ENCODE results near the gene THOP1.

THOP1 gene

DNA sequence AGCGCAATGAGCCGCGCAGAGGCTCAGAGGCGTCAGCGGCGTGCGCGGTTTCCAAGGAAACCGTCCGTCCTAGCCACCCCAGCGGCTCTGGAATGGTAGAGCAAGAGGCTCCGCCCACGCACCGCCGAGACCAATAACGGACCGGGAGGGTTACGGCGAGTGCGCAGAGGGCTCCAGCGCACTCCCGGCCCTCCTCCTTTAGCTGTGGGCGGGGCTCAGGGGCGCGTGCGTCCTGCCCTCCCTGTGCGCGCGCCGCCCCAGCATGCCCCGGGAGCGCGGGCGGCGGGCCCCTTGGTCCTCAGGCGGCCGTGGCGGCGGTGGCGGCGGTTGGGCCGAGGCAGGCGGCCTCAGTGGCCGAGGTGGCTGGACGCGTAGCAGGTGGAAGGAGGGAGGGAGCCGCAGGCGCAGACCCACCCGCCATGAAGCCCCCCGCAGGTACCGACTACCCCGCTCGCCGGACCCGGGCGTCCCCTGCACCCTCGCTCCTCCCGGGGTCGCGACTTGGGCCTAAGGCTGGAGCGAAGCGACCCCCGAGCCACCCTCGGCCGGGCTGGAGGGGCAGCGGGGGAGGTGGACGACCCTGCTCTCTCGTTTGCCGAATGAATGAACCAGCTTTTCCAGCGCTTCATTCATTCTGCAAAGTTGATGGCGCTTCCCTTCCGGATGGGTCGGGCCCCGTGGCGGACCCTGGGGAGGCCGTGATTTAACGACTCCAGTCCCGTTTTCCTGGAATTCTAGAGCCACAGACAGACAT, at the start of gene THOP1:
THOP1 (plus strand) TSS at position 260 of the 754 bp plus-strand sequence; CDS start at position 420, 160 bp downstream.
- DNase-seq = peak; percentile 98

DNA sequence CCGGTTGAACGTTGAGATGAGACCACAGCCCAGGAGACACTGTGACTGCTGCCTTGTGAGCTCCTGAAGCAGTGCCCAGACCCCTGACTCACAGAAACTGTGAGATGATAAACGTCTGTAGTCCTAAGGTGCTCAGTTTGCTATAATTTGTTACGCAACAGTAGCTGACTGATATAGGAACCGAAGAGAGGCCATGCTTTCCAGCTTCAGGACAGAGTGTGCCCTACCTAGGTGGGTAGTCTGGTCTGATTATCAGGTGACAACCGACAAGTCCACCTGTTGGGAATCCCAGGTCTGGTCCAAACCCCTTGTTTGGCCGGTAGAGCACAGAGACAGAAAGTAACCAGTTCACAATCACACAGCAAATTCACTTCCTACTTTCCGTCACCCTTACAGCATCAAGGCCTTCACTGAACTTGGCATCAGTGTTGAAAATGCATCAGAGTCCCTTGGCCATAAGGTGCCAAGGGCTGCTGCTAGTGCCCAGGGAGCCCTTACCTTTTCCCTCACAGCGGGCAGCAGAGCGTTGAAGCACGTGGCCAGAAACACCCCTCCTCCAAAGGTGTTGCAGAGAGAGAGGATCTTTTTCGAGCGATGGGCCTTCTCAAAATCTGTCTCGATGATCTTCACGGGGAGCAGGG, 48.6 kb upstream of the THOP1 start:
- no peak for DNase-seq

DNA sequence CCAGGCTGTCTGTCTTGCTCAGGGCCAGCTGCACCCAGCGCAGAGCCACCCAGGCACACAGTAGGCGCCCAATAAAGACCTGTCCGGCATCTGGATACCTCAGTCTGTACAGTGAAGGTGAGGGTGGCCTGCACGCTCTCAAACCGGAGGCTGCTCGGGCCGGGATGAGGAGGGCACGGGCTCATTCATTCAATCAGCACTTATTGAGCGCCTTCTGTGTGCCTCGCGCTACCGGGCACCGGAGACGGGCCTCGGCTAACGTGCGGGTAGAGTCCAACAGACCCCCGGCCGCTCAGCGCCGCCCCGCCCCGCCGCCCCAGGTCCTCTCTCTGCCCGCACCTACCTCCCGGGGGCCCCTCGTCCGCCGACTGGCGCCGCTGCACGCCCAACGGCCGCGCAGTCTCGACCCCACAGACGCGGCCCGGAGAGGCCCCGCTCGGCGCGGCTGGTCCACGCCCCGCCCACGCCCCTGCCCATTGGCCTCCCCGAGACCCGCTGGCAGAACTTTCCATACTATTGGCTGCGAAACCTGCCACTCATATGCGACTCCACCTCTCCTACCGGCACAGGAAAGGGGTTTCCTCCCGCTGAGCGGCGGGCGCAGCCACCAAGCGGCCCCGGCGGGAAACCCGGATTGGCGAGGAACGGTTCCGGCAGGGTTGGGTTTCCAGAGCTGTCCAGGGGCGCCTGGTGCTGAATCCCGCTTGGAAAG, 45.5 kb upstream of the THOP1 start, which contains the start of gene SLC39A3:
SLC39A3 (minus strand) TSS at position 416 of the 712 bp plus-strand sequence. CDS start 2,760 bp downstream, outside the sequence.
- DNase-seq = peak; percentile 95

DNA sequence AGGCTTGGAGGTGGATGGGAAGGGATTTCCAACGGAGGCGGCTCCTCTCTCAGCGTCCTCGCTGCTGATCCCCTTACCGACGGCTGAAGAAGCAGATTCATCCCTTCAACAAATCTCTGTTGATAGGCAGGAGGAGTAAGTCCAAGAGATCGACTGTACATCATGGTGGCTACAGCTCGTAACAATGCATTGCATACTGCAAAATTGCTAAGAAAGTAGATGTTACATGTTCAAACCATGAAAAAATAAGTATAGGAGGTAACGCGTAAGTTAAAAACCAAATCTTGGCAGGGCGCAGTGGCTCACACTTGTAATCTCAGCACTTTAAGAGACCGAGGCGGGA, 45.0 kb upstream of the THOP1 start:
- DNase-seq = no peak

DNA sequence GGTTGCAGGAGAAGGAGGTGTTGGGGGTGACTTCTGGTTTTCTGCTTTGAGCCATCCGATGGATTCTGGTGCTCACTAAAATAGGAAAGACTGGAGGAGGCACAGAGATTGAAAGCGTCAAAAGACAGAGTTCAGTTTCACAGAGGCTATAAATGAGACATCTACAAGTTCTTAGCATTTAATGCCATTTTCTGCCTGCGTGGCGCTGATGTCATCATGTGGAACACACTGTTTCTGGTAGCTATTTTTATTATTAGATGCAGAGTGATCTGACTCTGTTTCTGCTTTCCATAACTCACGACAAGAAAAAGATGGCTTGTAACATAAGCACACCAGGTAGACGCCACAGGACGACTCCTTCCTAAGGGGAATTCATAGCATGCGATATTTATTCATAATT, 42.2 kb upstream of the THOP1 start:
- DNase-seq = no peak

DNA sequence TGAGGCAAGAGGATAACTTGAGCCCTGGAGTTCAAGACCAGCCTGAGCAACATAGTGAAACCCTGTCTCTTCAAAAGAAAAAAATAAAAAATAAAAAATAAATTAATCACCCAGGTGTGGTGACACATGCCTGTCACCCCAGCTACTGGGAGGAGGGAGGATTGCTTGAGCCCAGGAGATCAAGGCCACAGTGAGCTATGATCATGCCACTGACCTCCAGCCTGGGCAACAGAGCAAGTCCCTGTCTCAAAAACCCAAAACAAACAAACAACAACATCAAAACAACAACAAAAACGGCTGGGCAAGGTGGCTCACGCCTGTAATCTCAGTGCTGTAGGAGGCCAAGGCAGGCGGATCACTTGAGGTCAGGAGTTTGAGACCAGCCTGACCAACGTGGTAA, 41.2 kb upstream of the THOP1 start:
- DNase-seq = no peak

DNA sequence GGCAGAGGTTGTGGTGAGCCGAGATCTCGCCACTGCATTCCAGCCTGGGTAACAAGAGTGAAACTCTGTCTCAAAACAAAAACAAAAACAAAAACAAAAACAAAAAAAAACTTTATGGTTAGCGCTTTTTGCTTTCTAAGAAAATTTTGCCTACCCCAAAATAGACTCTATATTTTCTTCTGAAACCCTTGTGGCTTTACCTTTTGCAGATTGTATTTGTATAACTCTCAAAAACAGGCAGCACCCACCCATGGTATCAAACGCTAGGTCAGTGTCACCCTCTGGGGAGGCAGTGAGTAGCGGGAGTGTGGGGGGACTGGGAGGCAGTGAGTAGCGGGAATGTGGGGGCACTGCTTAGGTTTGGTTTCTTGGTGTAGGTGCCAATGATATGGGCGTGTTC, 38.0 kb upstream of the THOP1 start:
- no peak for DNase-seq

DNA sequence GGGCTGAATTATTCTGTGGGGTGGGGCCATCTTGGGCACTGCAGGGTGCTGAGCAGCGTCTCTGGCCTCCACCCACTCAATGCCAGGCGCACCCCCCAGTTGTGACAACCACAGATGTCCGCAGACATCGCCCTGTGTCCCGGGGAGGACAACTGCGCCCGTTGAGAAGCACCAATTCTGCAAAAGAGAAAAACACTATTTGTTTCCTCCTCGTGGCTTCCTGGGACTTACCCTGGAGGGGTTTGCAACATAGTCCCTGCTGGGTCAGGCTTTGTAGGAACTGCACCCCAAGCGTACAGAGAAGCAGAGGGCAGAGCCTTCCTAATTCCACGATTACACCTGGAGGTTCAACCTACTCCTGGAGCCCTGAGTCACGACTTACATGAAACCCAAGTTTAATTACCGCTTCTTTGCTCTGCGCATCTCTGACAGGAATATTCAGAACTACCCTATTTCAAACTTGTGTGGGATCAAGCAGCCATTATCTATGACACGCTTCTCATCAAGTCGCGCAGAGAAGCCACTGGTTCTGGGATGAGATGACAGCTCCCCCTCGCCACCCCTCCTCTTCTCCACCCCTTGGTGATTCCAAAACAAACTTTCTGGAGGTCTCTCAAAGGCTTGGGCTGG, 34.4 kb upstream of the THOP1 start:
- no peak for DNase-seq

DNA sequence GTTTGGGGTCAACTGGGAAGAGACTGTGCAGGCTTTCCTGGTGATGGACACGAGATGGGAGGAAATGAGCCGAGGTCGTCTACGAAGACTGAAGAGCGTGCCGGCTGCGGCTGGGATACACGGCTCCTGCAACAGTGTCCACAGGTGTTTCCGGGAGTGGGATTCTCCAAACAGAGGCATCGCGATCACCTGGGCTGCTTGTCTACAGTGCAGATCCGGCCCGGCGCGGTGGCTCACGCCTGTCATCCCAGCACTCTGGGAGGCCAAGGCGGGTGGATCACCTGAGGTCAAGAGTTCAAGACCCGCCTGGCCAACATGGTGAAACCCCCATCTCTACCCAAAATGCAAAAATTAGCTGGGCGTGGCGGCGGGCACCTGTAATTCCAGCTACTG, 33.9 kb upstream of the THOP1 start:
- DNase-seq = no peak

DNA sequence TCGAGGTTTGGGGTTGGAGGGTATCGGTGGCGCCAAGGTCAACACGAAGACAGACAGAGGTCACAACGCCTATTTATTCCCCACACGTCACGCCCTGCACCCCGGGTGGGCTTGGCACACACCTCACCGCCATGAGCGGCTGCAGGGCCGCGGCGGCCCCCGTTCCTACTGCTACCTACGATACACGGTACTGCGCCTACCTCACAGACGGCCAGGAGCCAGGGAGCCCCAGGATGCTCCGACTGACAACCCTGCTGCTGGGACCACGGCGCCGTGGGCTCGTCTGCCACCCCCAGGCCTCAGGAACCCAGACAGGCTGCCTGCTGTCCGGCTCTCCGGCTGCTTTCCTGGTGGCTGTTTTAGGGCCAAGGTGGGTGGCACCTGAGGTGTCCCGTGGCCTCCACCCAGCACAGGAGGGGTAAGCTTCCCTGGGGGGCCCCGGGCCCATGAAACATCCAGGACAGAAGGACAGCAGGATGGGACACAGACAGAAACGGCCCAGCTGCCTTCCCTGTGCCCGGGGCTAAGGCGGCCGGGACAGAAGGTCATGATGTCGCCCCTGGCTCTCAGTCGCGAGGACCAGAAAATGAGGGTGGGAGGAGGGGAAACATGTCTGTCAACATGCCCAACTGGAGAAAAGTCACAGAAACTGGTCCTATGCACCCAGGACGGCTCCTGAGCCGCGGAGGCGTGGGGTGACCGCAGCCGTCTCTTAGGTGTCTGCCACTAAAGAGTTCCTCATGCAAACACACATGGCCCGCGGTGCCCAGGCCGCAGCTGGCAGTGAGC, 30.4 kb upstream of the THOP1 start:
- DNase-seq = no peak

DNA sequence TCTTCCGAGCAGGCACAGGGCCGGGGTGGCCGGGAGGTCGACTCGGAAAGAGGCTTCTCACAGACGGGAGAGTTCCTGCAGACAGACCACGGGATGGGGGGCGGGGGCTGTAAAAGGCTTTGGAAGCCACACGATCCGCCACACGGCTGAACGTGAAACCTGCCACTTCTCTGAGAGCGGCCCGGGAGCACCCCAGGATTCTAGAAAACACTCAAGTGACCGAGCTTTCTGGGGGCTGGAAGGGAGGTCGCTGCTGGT, 29.9 kb upstream of the THOP1 start:
- DNase-seq = no peak

DNA sequence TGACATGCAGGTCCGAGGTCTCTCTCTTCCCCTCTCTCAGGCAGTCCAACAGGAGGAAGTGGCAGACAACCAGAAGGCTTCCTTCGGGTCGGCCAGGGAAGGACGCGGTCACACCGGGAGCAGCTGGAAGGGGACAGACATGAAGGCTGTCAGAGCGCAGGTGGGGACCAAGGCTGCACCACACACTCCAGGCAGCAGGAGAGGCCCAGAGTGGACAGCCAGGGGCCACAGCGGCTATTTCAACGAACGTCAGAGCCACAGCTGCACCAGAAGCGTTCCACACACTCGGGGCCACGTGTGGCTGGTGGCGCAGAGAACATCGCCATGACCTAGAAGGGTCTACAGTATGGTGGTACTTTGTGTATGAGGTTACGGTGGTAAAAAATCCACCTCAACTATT, 29.5 kb upstream of the THOP1 start:
- DNase-seq = no peak

DNA sequence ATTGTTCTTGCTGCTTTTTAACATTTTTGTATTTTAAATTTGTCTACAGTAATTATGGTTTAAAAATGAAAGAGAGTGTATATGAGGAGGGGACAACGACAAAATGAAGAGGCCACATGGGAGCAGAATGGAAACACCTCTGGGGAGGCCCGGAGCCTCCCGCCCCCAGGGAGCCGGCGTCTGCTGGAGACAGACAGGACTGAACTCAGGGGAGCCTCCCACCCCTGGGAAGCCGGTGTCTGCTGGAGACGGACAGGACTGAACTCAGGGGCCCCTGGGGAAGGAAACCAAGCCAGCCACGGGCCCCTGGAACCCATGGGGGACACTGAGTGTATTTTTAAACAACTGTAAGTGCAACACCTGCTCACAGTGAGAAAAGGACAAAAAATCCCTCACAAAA, 28.8 kb upstream of the THOP1 start:
- DNase-seq = no peak

DNA sequence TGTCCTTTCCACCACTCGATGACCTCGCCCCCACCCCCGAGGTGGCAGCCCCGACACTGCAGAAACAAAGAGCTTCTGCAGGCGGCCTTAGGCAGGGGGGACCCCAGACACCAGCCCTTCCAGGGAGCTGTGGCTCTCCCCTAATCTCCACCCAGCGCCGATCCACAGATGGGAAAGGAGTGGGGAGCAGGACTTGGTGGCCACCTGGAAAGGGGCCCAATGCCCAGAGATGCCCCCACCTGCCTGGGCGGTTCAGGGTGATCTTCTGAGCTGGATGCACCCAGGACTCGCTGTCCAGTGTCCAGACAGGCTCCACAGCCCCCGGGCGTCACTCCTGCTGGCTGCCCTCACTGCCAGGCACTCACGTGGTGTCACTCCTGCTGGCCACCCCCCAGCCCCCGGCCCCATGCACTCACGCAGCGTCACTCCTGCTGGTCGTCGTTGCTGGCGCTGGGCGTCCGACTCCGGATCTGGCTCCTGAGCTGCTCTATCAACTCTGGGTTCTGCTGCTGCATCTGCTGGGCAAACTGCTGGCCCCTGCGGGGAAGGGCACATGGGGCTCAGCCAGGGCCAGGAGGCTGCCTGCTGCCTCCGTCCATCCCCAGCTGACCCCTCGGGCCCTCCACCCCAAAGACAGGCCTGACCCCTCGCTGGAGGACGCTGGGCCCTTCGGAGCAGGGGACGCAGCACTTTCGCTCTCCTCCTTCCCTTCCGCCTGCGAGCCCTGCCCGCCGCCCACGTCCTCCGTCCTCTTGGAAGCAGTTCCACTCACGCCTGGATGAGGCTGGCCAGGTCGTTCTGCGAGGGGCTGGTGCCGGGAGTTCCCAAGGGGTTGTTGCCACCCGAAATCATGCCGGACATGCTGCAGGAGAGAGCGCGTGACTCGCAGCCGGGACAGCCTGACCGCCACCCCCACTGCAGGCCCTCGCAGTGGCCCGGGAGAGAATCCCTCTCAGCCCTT, 28.1 kb upstream of the THOP1 start:
- DNase-seq = no peak

DNA sequence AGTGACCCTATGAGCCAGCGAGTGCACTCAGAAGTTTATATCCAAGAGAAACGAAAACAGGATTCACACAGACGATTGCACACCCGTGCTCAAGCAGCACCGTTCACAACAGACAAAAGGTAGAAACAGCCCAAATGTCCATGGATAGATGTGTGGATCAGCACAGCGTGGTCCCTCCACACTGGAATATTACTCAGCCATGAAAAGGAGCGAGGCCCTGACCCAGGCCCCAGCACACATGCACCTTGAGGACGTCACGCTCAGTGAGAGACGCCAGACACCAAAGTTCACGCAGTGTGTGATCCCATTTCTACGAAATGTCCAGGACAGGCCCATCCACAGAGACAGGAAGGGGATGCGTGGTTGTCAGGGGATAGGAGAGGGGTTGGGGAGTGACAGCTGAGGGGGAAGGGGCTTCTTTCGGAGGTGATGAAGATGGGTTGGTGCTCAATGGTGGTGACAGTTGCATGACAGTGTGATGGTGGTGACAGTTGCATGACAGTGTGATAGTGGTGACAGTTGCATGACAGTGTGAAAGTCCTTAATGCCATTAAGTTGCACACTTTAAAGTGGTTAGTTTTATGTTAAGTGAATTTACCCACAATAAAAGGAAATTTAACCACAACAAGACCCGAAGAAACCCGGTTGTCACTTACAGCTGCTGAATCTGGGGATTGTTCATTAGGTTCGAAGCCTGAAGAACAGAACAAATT, 26.5 kb upstream of the THOP1 start:
- no peak for DNase-seq

DNA sequence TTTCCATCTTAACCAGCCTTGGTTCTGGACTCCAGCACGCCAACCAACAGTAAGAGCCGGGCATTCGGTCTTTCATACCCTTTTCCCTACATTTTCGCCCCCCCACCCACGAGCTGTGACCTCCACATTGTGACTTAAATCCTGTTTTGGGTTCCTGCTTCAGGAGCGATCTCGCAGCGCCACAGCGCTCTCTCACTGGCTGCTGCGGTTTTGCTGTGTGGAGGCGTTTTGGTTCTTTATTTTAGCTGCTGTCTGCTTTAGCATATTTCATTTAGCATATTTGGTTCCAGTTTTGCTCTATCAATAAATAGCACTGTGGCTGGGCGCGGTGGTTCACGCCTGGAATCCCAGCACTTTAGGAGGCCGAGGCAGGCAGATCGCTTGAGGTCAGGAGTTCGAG, 25.9 kb upstream of the THOP1 start:
- DNase-seq = no peak

DNA sequence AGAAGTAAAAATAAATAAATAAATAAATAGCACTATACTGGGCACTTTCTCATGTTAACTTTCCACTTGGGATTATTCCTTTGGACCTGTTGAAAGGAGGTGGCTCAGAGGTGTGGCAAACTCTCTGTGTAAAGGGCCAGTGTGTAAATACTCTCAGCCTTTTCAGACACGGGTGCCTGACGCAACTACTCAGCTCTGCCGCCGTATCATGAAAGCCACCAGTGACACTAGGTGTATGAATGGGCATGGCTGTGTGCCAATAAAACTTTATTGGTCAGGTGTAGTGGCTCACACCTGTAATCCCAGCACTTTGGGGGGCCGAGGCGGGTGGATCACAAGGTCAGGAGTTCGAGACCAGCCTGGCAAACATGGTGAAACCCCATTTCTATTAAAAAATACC, 25.3 kb upstream of the THOP1 start:
- no peak for DNase-seq

DNA sequence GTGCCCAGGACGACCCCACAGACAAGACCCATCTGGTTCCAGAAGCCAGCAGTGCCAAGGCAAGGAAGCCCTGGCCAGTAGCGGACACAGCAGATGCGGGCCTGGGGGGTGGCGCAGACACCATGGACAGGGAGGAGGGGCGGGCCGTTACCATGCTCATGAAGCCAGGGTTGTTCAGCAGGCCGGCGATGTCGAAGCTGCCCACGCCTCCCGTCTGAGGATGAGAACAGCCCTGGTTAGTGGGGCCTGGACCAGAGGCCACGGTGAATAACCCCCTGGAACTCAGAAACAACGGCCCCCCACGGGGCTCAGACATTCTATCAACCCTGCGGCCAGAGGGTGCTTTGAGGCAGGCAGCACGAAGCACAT, 24.0 kb upstream of the THOP1 start:
- no peak for DNase-seq

DNA sequence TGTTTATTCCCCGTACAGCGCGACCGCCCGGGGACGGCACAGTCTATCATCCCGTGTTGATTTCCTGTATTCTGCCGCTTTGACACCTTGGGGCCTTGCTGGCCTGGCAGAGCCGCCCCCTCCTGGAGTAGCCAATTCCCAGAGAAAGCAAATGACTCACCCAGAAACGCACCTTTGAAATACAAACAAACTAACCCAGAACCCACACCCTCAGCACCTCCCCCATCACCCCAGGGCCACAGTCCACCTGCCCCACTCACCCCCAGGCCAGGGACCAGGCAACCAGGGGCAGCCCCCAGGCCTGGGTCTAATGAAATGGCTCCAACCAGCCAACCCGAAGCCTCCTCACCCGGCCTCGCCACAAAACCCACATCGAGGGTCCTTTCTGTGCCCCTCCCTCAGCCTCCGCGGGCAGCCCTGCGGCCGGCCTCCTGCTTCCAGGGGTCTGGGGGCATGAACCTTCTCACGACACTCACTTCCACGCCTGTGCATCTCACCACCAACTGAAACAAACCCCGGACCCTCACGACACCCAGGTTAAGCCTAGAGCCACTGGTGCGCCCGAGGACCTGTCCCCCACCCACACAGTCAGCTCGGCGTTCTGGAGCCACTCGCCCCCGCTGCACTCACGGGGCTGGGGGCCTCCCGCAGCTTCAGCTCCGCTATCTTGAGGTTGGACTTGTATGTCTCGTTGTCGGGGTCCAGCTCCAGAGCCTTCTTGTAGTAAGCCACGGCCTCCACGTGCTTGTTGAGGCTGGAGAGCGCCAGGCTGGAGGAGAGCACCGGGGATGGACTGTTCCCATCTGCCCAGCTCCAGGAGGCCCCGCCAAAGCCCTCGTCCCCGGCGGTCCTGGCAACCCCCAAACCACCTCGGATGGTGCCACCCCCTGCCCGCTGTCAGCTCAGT, 23.2 kb upstream of the THOP1 start:
- no peak for DNase-seq
